Transverse colon (tissue), 4 donors: ENCODE data around the gene RGS3. TPM values are rescaled to one million over a fixed set of nuclear protein-coding genes. Genes with fewer than 3 reads are reported as not detected.

ENCODE experiments used
- DNase-seq: peaks from one replicate; pipeline ENCODE4 v3.0.0-alpha.2; 2019
- H3K27ac ChIP-seq, 4 donors: fragments of 200-600 bp; sonication (generic); 2 replicates each; pipeline ENCODE4 v1.5.1; 2016 to 2018; ENCODE audit warnings: inconsistent platforms in 4 of 4
- H3K27me3 ChIP-seq: fragments of 200-600 bp; sonication (generic); 2 replicates; pipeline ENCODE4 v1.5.1; 2017; ENCODE audit warnings: inconsistent platforms
- H3K36me3 ChIP-seq, 4 donors: fragments of 200-600 bp; sonication (generic); 2 replicates each; pipeline ENCODE4 v1.5.1; 2017 to 2019; ENCODE audit warnings: inconsistent platforms in 4 of 4
- H3K4me1 ChIP-seq, 4 donors: fragments of 200-600 bp; sonication (generic); 2 replicates each; pipeline ENCODE4 v1.5.1; 2017 to 2020; ENCODE audit warnings: inconsistent platforms in 4 of 4
- H3K4me3 ChIP-seq, 4 donors: fragments of 200-600 bp; sonication (generic); 1 replicate in 1 of 4; 2 replicates in 3 of 4; pipeline versions ENCODE4 v1.5.1 to v1.6.1; 2017 to 2019; ENCODE audit warnings: inconsistent platforms in 4 of 4
- H3K9me3 ChIP-seq, 2 donors: fragments of 200-600 bp; sonication (generic); 2 replicates each; pipeline ENCODE4 v1.5.1; 2017 to 2019; ENCODE audit warnings: inconsistent platforms in 2 of 2
- EP300 ChIP-seq: sonication (generic); formaldehyde crosslinking; IDR thresholded peaks from one replicate; pipeline ENCODE4 v1.6.1; 2017; ENCODE audit warnings: antibody characterized with exemption, low read depth
- POLR2A ChIP-seq: fragments of 450-650 bp; IDR thresholded peaks from one replicate; pipeline ENCODE4 v1.6.1; 2016; ENCODE audit warnings: antibody characterized with exemption, mild to moderate bottlenecking, moderate library complexity
- POLR2AphosphoS5 ChIP-seq, 3 donors: sonication (generic); formaldehyde crosslinking; IDR thresholded peaks; one replicate each; pipeline ENCODE4 v1.6.1; 2016; ENCODE audit warnings: antibody characterized with exemption in 3 of 3
- WGBS, 2 donors: methylation state at CpG; one replicate each; pipeline ENCODE4 v1.1.5; 2018; ENCODE audit warnings: low coverage in 1 of 2; 5-methylcytosine and 5-hydroxymethylcytosine counted together
- in situ Hi-C, 4 donors: fragments of 200-750 bp; cut with MboI; loops; one replicate each; pipeline versions ENCODE4 v1.15.0 to v1.15.1; 2017; ENCODE audit warnings: low sequenced_read_pairs in 3 of 4, low pct_ligation_motif_present in 1 of 4, low pct_unique_long_range_greater_than_20kb in 1 of 4
- intact Hi-C: fragments of 100-400 bp; cut with DNase I; formaldehyde crosslinking; loops from one replicate; pipeline ENCODE4 v1.15.1; 2023; ENCODE audit warnings: low total_unique reads
- total RNA-seq, 4 donors: library from RNA; depleted of rRNA; stranded (reverse); fragments of >200 nt; gene quantifications; one replicate each; pipeline ENCODE4 v1.1.0, GENCODE V29; 2016
- TF ChIP-seq, protein P1 (sequence below), 5 experiments: fragments of 200-600 bp in 3 of 5; fragments of 450-650 bp in 2 of 5; sonication (generic) in 3 of 5; IDR thresholded peaks; 1 replicate in 2 of 5; 2 replicates in 3 of 5; pipeline ENCODE4 v1.5.1; 2016 to 2017; ENCODE audit warnings: antibody characterized with exemption in 5 of 5, inconsistent platforms in 3 of 5, mild to moderate bottlenecking in 2 of 5, moderate library complexity in 1 of 5

RGS3 gene
- total RNA-seq, 4 donors from 2014 or later, result 62.7 to 150 (median 80.9) TPM

GRCh38 chr9:113583511-113584427 lies 120.2 kb downstream of the RGS3 start:
- no peaks in the 10 kb centered on the region for H3K9me3 ChIP-seq
- TF ChIP-seq POLR2AphosphoS5 (IDR thresholded peaks at IDR 0.05) (no peak), POLR2A (no peak), EP300 (no peak)
- TF ChIP-seq, protein P1, sequence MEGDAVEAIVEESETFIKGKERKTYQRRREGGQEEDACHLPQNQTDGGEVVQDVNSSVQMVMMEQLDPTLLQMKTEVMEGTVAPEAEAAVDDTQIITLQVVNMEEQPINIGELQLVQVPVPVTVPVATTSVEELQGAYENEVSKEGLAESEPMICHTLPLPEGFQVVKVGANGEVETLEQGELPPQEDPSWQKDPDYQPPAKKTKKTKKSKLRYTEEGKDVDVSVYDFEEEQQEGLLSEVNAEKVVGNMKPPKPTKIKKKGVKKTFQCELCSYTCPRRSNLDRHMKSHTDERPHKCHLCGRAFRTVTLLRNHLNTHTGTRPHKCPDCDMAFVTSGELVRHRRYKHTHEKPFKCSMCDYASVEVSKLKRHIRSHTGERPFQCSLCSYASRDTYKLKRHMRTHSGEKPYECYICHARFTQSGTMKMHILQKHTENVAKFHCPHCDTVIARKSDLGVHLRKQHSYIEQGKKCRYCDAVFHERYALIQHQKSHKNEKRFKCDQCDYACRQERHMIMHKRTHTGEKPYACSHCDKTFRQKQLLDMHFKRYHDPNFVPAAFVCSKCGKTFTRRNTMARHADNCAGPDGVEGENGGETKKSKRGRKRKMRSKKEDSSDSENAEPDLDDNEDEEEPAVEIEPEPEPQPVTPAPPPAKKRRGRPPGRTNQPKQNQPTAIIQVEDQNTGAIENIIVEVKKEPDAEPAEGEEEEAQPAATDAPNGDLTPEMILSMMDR (IDR thresholded peaks at IDR 0.05), result no peak
- WGBS, 2 donors, result 95 to 100% methylated on average over 5 to 29 of the region's 31 CpGs
- peaks cover 27 to 39% (median 35%) of the 10 kb centered on the region in 4 donors for H3K4me1 ChIP-seq
- no peak overlapping the region for H3K4me3 ChIP-seq
- H3K27ac ChIP-seq, result no peak overlapping the region
- no peaks in the 10 kb centered on the region for H3K27me3 ChIP-seq
- H3K36me3 ChIP-seq, result peaks cover 0 to 10% (median 4%) of the 10 kb centered on the region in 4 donors
- intact Hi-C loops (no loop called here), in situ Hi-C loops (loop anchor here in 2 of 4 donors (5.0 to 10.0 kb wide), 2 partner anchors 129 to 136 kb away; no protein-coding TSS in a partner anchor)
- no peak for DNase-seq

GRCh38 chr9:113584428-113585084 lies 121.0 kb downstream of the RGS3 start:
- H3K4me3 ChIP-seq, result no peak overlapping the region
- 85 to 92% methylated on average over 5 of the region's 5 CpGs for WGBS, 2 donors
- no peak overlapping the region for H3K27ac ChIP-seq
- in situ Hi-C loops (loop anchor here in 3 of 4 donors (5.0 to 10.0 kb wide), 2 partner anchors 130 to 137 kb away; no protein-coding TSS in a partner anchor), intact Hi-C loops (no loop called here)
- H3K9me3 ChIP-seq, result no peaks in the 10 kb centered on the region
- H3K36me3 ChIP-seq, result peaks cover 0 to 10% (median 4%) of the 10 kb centered on the region in 4 donors
- no peaks in the 10 kb centered on the region for H3K27me3 ChIP-seq
- no peak for TF ChIP-seq EP300
- DNase-seq, result no peak
- peaks cover 21 to 35% (median 29%) of the 10 kb centered on the region in 4 donors for H3K4me1 ChIP-seq

DNA sequence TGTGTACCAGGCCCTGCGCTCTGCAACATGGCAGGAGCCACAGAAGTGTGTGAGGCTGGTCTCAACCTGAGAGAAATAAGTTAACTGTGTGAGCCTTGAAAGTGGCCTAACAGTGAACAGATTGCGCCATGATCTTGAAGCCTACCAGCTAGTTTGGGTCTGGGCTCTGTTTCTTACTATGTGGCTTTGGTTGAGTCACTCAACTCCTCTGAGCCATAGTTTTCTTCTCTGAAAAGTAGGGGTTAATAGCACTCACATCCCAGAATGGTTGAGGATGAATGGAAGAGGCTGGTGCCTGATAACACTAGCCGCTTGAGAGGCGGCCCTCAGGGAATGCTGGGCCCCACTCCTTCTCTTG lies 121.5 kb downstream of the RGS3 start:
- H3K27me3 ChIP-seq, result no peaks in the 10 kb centered on the region
- H3K36me3 ChIP-seq, result peaks cover 0 to 10% (median 4%) of the 10 kb centered on the region in 4 donors
- H3K4me3 ChIP-seq, result no peak overlapping the region
- WGBS, 2 donors, result 92 to 100% methylated on average over 2 to 4 of the region's 4 CpGs
- H3K9me3 ChIP-seq, result no peaks in the 10 kb centered on the region
- no peak overlapping the region for H3K27ac ChIP-seq
- DNase-seq, result no peak
- intact Hi-C loops, result no loop called here
- no peak for TF ChIP-seq EP300
- TF ChIP-seq POLR2AphosphoS5 (IDR thresholded peaks at IDR 0.05), result no peak
- TF ChIP-seq POLR2A, result no peak
- TF ChIP-seq, protein P1 (IDR thresholded peaks at IDR 0.05), result no peak
- H3K4me1 ChIP-seq, result peaks cover 16 to 30% (median 24%) of the 10 kb centered on the region in 4 donors
- in situ Hi-C loops, result loop anchor here in 2 of 4 donors (5.0 to 10.0 kb wide), 2 partner anchors 130 to 138 kb away; no protein-coding TSS in a partner anchor

DNA sequence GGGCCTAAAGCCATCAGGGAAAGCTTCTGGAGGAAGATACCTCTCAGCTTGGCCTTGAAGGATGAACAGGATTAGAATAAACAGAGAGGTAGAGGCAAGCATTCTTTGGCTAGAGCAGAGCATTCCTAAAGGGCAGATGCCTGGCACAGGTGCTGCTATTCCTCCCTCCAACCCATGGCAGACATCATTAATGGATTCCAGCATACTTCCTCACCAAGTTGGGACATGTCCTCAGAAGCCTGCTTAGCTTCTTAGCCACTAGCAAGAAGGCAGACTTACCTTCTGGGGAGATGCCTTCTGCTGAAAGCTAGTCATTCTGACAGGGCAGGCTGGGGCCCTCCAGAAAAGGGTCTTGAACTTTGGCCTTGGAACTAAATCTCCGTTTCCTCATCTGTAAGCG lies 122.0 kb downstream of the RGS3 start:
- 90% methylated on average over 2 of the region's 2 CpGs; no CpG with 5 or more reads in 1 of the 2 donors for WGBS, 2 donors
- no peaks in the 10 kb centered on the region for H3K9me3 ChIP-seq
- DNase-seq, result no peak
- no peak overlapping the region for H3K4me3 ChIP-seq
- in situ Hi-C loops (loop anchor here in 2 of 4 donors (5.0 to 10.0 kb wide), 2 partner anchors 131 to 138 kb away; no protein-coding TSS in a partner anchor), intact Hi-C loops (no loop called here)
- no peak for TF ChIP-seq POLR2A
- H3K36me3 ChIP-seq, result peaks cover 0 to 10% (median 4%) of the 10 kb centered on the region in 4 donors
- H3K4me1 ChIP-seq, result peaks cover 11 to 25% (median 19%) of the 10 kb centered on the region in 4 donors
- no peak overlapping the region for H3K27ac ChIP-seq
- H3K27me3 ChIP-seq, result no peaks in the 10 kb centered on the region
